ENCODE measurements around the gene SECISBP2. TPM values are rescaled to one million over a fixed set of nuclear protein-coding genes. Genes with fewer than 3 reads are reported as not detected.

The SECISBP2 gene
- total and polyA plus RNA-seq, 4 donors: 26.6 to 112 (median 43.0) TPM

- no peak for ATAC-seq (ENCODE audit: insufficient read depth, low FRiP score)
- DNase-seq: peak in 1 of 3 donors; percentile 39
- no peak for TF ChIP-seq CTCF (IDR thresholded peaks at IDR 0.05; ENCODE audit: control extremely low read depth, extremely low read depth)
- H3K27me3 ChIP-seq (ENCODE audit: control insufficient read depth in 3 of 3, insufficient read depth in 3 of 3, low read length in 2 of 3): no peaks in the 10 kb centered on the region
- H3K4me1 ChIP-seq (ENCODE audit: control insufficient read depth in 5 of 5, insufficient read depth in 5 of 5, low read length in 5 of 5): peaks cover 0 to 13% (median 0%) of the 10 kb centered on the region in 5 donors
- peaks cover 0 to 7% (median 4%) of the 10 kb centered on the region in 4 donors for H3K36me3 ChIP-seq (ENCODE audit: control insufficient read depth in 4 of 4, insufficient read depth in 4 of 4, low read length in 4 of 4)
- H3K9me3 ChIP-seq (ENCODE audit: control insufficient read depth in 4 of 4, insufficient read depth in 3 of 4, low read length in 3 of 4): no peaks in the 10 kb centered on the region
- H3K4me3 ChIP-seq: no peak overlapping the region
- no peak overlapping the region for H3K27ac ChIP-seq (ENCODE audit: low read depth in 1 of 2, low read length in 1 of 2)
- no peak overlapping the region for H3K9ac ChIP-seq (ENCODE audit: insufficient read depth in 1 of 2, low read length in 2 of 2)
- WGBS, 2 donors: 46 to 49% methylated on average over 8 of the region's 8 CpGs
Observed at GRCh38 chr9:89375191-89375760, 57.0 kb downstream of the SECISBP2 start.

GRCh38 chr9:89376286-89376685, 58.0 kb downstream of the SECISBP2 start:
- Histone ChIP-seq H3K27ac (ENCODE audit: low read depth in 1 of 2, low read length in 1 of 2) (no peak overlapping the region), H3K9ac (ENCODE audit: insufficient read depth in 1 of 2, low read length in 2 of 2) (no peak overlapping the region), H3K9me3 (ENCODE audit: control insufficient read depth in 4 of 4, insufficient read depth in 3 of 4, low read length in 3 of 4) (no peaks in the 10 kb centered on the region), H3K27me3 (ENCODE audit: control insufficient read depth in 3 of 3, insufficient read depth in 3 of 3, low read length in 2 of 3) (no peaks in the 10 kb centered on the region), H3K36me3 (ENCODE audit: control insufficient read depth in 4 of 4, insufficient read depth in 4 of 4, low read length in 4 of 4) (peaks cover 0 to 7% (median 4%) of the 10 kb centered on the region in 4 donors), H3K4me1 (ENCODE audit: control insufficient read depth in 5 of 5, insufficient read depth in 5 of 5, low read length in 5 of 5) (peaks cover 0 to 13% (median 0%) of the 10 kb centered on the region in 5 donors), H3K4me3 (no peak overlapping the region)
- ATAC-seq (ENCODE audit: insufficient read depth, low FRiP score) (no peak), DNase-seq (no peak)
- 90 to 92% methylated on average over 4 of the region's 4 CpGs for WGBS, 2 donors
- no peak for TF ChIP-seq CTCF (IDR thresholded peaks at IDR 0.05; ENCODE audit: control extremely low read depth, extremely low read depth)

- H3K27me3 ChIP-seq (ENCODE audit: control insufficient read depth in 3 of 3, insufficient read depth in 3 of 3, low read length in 2 of 3): no peaks in the 10 kb centered on the region
- peaks cover 0 to 7% (median 4%) of the 10 kb centered on the region in 4 donors for H3K36me3 ChIP-seq (ENCODE audit: control insufficient read depth in 4 of 4, insufficient read depth in 4 of 4, low read length in 4 of 4)
- DNase-seq (peak; percentile 38 to 53 (median 42)), ATAC-seq (ENCODE audit: insufficient read depth, low FRiP score) (no peak)
- H3K9ac ChIP-seq (ENCODE audit: insufficient read depth in 1 of 2, low read length in 2 of 2): no peak overlapping the region
- H3K4me3 ChIP-seq: no peak overlapping the region
- WGBS, 2 donors: 86 to 90% methylated on average over 17 of the region's 17 CpGs
- H3K9me3 ChIP-seq (ENCODE audit: control insufficient read depth in 4 of 4, insufficient read depth in 3 of 4, low read length in 3 of 4): no peaks in the 10 kb centered on the region
- no peak for TF ChIP-seq CTCF (IDR thresholded peaks at IDR 0.05; ENCODE audit: control extremely low read depth, extremely low read depth)
- peaks cover 0 to 13% (median 0%) of the 10 kb centered on the region in 5 donors for H3K4me1 ChIP-seq (ENCODE audit: control insufficient read depth in 5 of 5, insufficient read depth in 5 of 5, low read length in 5 of 5)
- no peak overlapping the region for H3K27ac ChIP-seq (ENCODE audit: low read depth in 1 of 2, low read length in 1 of 2)
Observed at GRCh38 chr9:89376741-89377351, 58.5 kb downstream of the SECISBP2 start.

All from lung (tissue), 12 donors.